ENCODE data around the gene CNTN1. TPM values are rescaled to one million over a fixed set of nuclear protein-coding genes. Genes with fewer than 3 reads are reported as not detected.

The CNTN1 gene
- total RNA-seq, 1 donor from 2014 or later = 543 TPM

GRCh38 chr12:40946612-40947194 is 254.5 kb downstream of the CNTN1 start:
- DNase-seq (ENCODE audit: low spot score in 2 of 2) = no peak
- peak; percentile 98 for FAIRE-seq

- no peak for FAIRE-seq
- DNase-seq (ENCODE audit: low spot score in 2 of 2) = no peak
Observed at GRCh38 chr12:40947797-40948196, 255.6 kb downstream of the CNTN1 start.

GRCh38 chr12:40953076-40953475 is 260.8 kb downstream of the CNTN1 start:
- DNase-seq (ENCODE audit: low spot score in 2 of 2) (no peak), FAIRE-seq (no peak)

- FAIRE-seq = no peak
Observed at GRCh38 chr12:40957417-40957816, 265.2 kb downstream of the CNTN1 start.

GRCh38 chr12:40959041-40959440 is 266.8 kb downstream of the CNTN1 start:
- no peak for FAIRE-seq

More at GRCh38 chr12:40957417-40957816, 265.2 kb downstream of the CNTN1 start:
- DNase-seq (ENCODE audit: low spot score in 2 of 2) = no peak

GRCh38 chr12:40963751-40964150 is 271.5 kb downstream of the CNTN1 start:
- no peak for FAIRE-seq
- DNase-seq (ENCODE audit: low spot score in 2 of 2) = no peak

More at GRCh38 chr12:40959041-40959440, 266.8 kb downstream of the CNTN1 start:
- DNase-seq (ENCODE audit: low spot score in 2 of 2) = no peak

GRCh38 chr12:40969796-40970195 is 277.6 kb downstream of the CNTN1 start:
- no peak for FAIRE-seq

GRCh38 chr12:40970320-40970907 is 278.2 kb downstream of the CNTN1 start:
- DNase-seq (ENCODE audit: low spot score in 2 of 2) (no peak), FAIRE-seq (no peak)

More at GRCh38 chr12:40969796-40970195, 277.6 kb downstream of the CNTN1 start:
- no peak for DNase-seq (ENCODE audit: low spot score in 2 of 2)

- FAIRE-seq (no peak), DNase-seq (ENCODE audit: low spot score in 2 of 2) (no peak)
Observed at GRCh38 chr12:40971911-40972310, 279.7 kb downstream of the CNTN1 start.

GRCh38 chr12:40976546-40976945 is 284.3 kb downstream of the CNTN1 start:
- FAIRE-seq (no peak), DNase-seq (ENCODE audit: low spot score in 2 of 2) (no peak)

- no peak for FAIRE-seq
- DNase-seq (ENCODE audit: low spot score in 2 of 2) = no peak
Observed at GRCh38 chr12:40980427-40980961, 288.3 kb downstream of the CNTN1 start.

- FAIRE-seq (no peak), DNase-seq (ENCODE audit: low spot score in 2 of 2) (no peak)
Observed at GRCh38 chr12:40986001-40986400, 293.8 kb downstream of the CNTN1 start.

GRCh38 chr12:40988355-40988754 is 296.1 kb downstream of the CNTN1 start:
- DNase-seq (ENCODE audit: low spot score in 2 of 2) (no peak), FAIRE-seq (no peak)

GRCh38 chr12:40988824-40989223 is 296.6 kb downstream of the CNTN1 start:
- DNase-seq (ENCODE audit: low spot score in 2 of 2) = no peak

GRCh38 chr12:40989785-40990184 is 297.5 kb downstream of the CNTN1 start:
- FAIRE-seq (no peak), DNase-seq (ENCODE audit: low spot score in 2 of 2) (no peak)

More at GRCh38 chr12:40988824-40989223, 296.6 kb downstream of the CNTN1 start:
- FAIRE-seq = no peak

GRCh38 chr12:40992158-40992557 is 299.9 kb downstream of the CNTN1 start:
- FAIRE-seq (no peak), DNase-seq (ENCODE audit: low spot score in 2 of 2) (no peak)

GRCh38 chr12:40992674-40993073 is 300.4 kb downstream of the CNTN1 start:
- DNase-seq (ENCODE audit: low spot score in 2 of 2) (no peak), FAIRE-seq (no peak)

GRCh38 chr12:40993158-40993557 is 300.9 kb downstream of the CNTN1 start:
- DNase-seq (ENCODE audit: low spot score in 2 of 2) (no peak), FAIRE-seq (peak; percentile 17)

GRCh38 chr12:40996091-40996490 is 303.9 kb downstream of the CNTN1 start:
- no peak for FAIRE-seq
- no peak for DNase-seq (ENCODE audit: low spot score in 2 of 2)

GRCh38 chr12:40999210-40999609 is 307.0 kb downstream of the CNTN1 start:
- FAIRE-seq = peak; percentile 6
- DNase-seq (ENCODE audit: low spot score in 2 of 2) = no peak

- FAIRE-seq (no peak), DNase-seq (ENCODE audit: low spot score in 2 of 2) (no peak)
Observed at GRCh38 chr12:41008472-41008871, 316.2 kb downstream of the CNTN1 start.

- FAIRE-seq (no peak), DNase-seq (ENCODE audit: low spot score in 2 of 2) (no peak)
Observed at GRCh38 chr12:41011939-41012338, 319.7 kb downstream of the CNTN1 start.

Measured in frontal cortex (tissue), 4 donors.